GM19193 (cell line): ENCODE results near the gene PHF1.

Experiments
- POLR2A ChIP-seq: IDR thresholded peaks from 4 replicates; pipeline ENCODE4 v1.6.1; 2011; ENCODE audit not compliant: insufficient read depth, insufficient read length; ENCODE audit errors: extremely low read depth

The PHF1 gene

DNA sequence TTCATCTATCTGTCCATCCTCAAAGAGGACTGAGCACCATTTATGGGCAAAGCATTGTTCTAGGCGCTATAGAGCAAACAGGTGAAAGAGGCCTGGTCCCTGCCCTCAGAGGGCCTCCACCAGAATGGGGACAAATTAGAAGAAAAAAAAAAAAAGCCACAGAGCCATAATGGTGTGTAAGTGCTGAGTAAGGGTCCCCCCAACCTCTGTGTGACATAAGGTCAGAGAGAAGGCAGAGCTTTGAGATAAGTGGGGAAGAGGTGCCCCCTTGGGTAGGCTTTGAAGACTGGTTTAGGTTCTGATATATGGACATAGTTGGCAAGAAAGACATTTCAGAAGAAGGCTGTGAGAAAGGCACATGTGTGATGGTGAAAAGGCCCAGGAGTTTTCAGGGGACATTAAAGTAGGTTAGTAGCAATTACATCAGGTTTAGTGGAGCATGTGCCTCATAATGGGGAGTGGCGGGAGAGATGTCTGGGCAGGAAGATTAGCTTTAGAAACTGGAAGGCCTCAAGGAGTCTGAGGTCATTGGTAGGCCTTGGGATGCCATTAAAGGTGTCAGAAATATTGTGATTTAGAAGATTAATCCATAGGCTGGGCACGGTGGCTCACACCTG lies 28.3 kb downstream of the PHF1 start:
- TF ChIP-seq POLR2A, result no peak

DNA sequence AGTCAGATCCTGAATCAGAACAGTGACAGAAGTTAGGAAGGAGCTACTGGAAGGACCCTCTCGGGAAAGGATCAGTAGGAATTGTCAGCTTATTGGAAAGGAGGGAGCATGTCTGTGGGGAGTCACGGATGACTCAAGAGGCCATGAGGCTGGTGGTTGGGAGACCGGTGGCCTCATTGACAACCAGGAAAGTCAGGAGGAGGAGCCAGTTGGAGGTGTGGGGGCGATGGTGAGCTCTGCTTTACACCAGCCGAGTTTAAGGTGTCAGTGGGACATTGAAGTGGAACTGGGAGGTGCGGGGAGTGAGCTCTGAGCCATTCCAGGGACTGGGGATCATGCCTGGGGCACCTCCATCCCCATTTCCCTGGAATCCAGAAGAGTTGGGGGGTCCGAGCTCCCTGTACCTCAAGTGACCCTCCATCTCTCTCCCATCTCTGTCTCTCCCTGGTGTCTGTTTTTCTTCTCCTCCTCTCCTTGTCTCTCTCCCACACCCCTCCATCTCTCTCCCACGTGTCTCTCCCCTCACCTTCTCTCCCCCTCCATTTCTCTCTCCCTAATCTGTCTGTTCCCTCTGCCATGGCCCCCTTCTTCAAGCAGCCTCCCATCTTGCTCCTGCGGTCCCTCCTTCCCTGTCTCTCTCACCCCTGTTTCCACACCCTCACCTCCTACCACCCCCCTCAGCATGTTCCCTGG lies 29.3 kb downstream of the PHF1 start:
- TF ChIP-seq POLR2A, result no peak

DNA sequence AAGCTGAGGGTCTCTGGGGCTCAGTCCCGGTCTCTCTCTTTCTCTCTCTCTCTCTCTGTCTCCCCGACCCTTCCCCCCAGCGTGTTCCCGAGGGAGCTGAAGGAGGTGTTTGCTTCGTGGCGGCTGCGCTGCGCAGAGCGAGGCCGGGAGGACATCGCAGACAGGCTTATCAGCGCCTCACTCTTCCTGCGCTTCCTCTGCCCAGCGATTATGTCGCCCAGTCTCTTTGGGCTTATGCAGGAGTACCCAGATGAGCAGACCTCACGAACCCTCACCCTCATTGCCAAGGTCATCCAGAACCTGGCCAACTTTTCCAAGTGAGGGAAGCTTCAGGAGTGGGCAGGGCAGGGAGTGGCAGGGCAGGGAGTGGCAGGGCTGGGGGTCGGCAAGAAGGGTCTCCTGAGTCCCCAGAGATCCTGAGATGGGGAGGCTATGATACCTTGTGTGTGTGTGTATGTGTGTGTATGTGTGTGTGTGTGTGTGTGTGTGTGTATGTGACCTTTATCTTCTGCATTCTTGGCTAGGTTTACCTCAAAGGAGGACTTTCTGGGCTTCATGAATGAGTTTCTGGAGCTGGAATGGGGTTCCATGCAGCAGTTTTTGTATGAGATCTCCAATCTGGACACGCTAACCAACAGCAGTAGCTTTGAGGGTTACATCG lies 30.0 kb downstream of the PHF1 start:
- no peak for TF ChIP-seq POLR2A

DNA sequence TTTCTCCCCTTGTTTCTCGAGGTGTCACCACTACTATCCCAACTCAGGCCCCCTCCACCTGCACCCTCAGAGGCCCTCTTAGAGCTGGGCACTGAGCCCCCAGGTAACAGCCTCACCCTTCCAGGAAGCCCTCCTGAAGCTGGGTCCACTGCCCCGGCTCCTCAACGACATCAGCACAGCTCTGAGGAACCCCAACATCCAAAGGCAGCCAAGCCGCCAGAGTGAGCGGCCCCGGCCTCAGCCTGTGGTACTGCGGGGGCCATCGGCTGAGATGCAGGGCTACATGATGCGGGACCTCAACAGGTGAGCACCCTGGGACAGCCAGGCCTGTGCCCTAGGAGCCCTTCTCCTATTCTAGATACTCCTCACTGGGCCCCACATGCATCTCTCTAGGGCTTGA lies 30.6 kb downstream of the PHF1 start:
- no peak for TF ChIP-seq POLR2A

DNA sequence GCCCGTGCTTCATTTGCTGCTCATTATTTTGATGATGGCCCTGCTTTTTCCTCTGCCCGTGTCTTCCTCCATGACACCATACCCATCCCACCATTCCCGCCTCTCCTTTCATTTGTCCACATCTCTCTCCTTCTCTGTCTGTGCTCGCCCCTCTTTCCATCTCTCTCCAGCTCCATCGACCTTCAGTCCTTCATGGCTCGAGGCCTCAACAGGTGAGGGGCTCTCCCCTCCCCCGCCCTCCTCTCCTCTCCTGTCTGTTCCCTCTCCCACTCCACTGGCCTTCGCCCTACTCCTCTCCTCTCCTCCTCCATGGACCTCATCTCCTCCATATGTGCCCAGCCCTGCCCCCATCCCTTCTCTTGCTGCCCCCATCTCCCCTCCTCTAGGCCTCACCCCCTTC lies 31.5 kb downstream of the PHF1 start:
- TF ChIP-seq POLR2A, result no peak

DNA sequence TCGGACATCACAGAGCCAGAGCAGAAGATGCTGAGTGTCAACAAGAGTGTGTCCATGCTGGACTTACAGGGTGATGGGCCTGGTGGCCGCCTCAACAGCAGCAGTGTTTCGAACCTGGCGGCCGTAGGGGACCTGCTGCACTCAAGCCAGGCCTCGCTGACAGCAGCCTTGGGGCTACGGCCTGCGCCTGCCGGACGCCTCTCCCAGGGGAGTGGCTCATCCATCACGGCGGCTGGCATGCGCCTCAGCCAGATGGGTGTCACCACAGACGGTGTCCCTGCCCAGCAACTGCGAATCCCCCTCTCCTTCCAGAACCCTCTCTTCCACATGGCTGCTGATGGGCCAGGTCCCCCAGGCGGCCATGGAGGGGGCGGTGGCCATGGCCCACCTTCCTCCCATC lies 32.2 kb downstream of the PHF1 start:
- TF ChIP-seq POLR2A, result no peak

DNA sequence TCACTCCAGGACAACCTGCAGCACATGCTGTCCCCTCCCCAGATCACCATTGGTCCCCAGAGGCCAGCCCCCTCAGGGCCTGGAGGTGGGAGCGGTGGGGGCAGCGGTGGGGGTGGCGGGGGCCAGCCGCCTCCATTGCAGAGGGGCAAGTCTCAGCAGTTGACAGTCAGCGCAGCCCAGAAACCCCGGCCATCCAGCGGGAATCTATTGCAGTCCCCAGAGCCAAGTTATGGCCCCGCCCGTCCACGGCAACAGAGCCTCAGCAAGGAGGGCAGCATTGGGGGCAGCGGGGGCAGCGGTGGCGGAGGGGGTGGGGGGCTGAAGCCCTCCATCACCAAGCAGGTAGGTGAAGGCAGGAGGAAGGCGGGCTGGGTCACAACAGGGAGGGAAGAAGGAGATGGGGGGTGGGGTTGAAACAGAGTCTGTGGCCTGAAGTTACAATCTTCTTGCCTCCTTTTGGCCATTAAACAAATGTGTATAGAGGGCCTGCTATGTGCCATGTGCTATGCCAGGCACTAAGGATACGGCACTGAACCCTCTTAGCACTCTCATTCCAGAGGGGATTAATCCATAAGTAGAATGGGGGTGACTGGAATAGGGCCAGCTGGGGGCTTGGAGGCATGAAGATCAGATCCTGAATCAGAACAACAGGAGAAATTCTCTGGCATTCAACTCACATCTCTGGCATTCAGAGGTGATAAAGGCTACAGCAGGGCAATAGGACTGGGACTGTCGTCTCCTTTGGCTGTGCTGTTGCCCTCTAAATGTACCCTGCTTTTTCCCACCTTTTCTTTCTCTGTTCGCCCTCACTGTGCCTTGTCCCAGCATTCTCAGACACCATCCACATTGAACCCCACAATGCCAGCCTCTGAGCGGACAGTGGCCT lies 33.0 kb downstream of the PHF1 start:
- no peak for TF ChIP-seq POLR2A

DNA sequence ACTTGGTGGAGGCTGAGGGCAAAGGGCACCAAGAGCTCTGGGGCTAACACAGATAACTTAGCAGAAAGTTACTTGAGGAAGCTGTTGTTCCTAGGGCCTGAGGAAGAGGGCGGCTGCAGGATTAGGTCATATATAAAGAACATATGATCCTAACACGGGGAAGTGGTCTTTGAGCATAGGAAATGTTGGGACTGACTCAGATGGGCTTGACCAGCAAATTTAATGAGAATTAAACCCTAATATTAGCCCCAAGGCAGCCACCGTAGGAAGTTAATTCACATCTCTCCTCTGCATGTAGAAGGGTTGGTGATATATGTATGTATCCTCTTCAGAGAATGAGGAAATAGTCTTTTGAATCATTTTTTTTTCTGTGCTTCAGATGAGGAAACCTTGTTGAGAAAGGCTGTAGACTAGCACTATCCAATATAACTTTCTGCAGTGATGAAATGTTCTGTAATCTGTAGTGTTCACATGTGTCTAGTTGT lies 34.3 kb downstream of the PHF1 start:
- no peak for TF ChIP-seq POLR2A

DNA sequence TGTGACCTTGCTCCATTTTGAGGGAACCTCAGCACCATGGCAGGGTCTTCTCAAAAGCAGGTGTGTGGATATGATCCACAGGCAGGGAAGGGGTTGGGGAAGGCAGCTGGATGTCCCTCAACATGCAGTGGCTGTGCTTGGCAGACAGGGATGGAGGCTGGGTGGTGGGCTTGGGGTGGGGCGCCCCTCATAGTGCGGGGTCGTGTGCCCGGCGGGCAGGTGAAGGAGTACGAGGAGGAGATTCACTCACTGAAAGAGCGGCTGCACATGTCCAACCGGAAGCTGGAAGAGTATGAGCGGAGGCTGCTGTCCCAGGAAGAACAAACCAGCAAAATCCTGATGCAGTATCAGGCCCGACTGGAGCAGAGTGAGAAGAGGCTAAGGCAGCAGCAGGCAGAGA lies 35.5 kb downstream of the PHF1 start:
- no peak for TF ChIP-seq POLR2A

DNA sequence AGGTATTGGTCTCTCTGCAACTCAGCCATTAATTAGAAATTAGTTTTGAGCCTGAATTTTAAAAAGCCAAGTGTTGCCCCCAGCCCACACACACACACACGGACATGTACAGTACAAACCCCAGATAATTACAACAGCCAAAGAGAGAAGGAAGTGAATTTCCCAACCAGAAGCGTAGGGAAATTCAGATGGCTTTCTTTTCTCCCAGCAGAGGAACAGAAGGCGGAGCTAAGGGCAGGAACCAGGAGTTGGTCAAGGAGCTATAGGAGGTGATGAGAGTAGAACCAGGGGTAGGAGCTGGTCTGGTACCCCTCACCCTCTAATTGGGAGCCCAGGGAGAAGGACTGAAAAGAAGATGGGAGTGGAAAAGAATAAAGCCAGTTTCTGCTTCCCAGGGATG lies 39.6 kb downstream of the PHF1 start:
- no peak for TF ChIP-seq POLR2A

DNA sequence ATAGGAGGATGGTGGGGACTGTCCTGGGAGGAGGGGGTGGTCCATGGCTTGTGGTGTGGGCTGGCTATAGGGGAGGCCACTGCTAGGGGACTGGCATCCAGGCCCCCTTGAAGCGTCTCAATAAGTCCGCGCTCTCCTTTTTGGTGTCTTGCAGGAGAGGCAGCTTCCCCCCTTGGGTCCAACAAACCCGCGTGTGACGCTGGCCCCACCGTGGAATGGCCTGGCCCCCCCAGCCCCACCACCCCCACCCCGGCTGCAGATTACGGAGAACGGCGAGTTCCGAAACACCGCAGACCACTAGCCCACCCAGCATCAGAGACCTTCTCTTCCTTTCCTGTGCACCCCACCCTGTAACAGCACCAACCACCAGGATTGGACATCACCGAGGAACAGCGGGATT lies 40.8 kb downstream of the PHF1 start:
- no peak for TF ChIP-seq POLR2A

DNA sequence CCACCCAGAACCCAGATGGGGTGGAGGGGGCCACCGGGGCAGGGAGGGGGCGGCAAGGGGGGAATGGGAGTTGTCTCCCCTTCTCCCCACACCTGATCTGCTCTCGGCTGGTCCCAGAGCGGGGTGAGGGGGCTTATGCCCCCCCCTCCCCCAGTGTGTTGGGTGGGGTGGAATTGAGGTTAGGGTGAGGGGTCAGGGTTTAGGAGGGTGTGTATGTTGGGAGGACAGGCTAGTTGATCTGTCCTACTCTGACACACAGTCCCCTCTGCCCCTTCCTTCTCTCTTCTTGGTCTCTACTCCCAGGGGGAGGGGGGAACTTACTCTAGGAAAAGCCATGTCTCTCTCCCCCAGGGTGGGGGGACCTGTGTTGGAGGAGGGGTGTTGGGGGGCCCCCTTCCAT lies 41.7 kb downstream of the PHF1 start:
- no peak for TF ChIP-seq POLR2A

DNA sequence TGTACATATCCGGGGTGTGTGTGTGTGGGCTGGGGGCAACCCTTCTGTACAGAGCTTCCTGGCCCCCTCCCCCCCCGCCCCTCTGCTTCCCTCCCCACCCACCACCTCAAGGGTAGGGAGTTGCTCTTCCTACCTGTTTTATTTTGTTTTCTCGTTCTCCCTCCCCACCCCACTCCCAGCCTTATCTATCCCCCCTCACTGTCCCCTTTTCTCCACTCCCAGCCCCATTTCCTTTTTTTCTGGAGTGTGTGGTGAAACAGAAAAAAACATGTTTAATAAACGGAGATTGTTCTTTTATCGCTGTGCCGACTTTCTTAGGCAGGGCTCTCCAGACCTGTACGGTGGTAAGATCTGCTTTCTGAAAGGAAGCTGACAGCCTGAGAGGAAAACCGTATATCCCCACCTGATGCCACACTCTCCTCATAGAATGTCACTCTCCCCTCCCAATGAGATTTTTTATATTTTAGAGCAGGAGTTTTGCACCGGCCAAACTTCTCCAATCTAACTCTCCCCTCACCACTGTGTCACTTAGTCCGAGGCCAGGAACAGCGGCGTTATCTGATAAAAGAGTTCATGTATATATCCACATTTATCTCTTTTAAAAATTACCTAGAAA lies 42.7 kb downstream of the PHF1 start:
- no peak for TF ChIP-seq POLR2A
